HFF-Myc (cell line): Measurements from ENCODE around the gene CYB561D1.

Experiments used
- DNase-seq: peaks from one replicate; pipeline ENCODE4 v3.0.0-alpha.2; 2011; ENCODE audit warnings: low read depth; ENCODE audit errors: extremely low read depth
- H3K4me3 ChIP-seq: replicated peaks from 2 replicates; pipeline ENCODE4 v1.5.1; 2011; ENCODE audit warnings: low read depth, mild to moderate bottlenecking, control low read depth, low read length
- CTCF ChIP-seq: IDR thresholded peaks from 2 replicates; pipeline ENCODE4 v1.5.1; 2012; ENCODE audit warnings: mild to moderate bottlenecking, low read depth, low read length, control low read depth; ENCODE audit errors: missing control alignments

CYB561D1 gene

GRCh38 chr1:109535481-109535880, 41.6 kb downstream of the CYB561D1 start:
- H3K4me3 ChIP-seq: no peak overlapping the region
- no peak for DNase-seq
- TF ChIP-seq CTCF: no peak

GRCh38 chr1:109535971-109536491, 42.1 kb downstream of the CYB561D1 start:
- no peak for TF ChIP-seq CTCF
- H3K4me3 ChIP-seq: no peak overlapping the region
- DNase-seq: no peak

- DNase-seq: no peak
- TF ChIP-seq CTCF: no peak
- H3K4me3 ChIP-seq: no peak overlapping the region
Observed at GRCh38 chr1:109537450-109538178, 43.7 kb downstream of the CYB561D1 start.

- TF ChIP-seq CTCF: no peak
- no peak overlapping the region for H3K4me3 ChIP-seq
- DNase-seq: no peak
Observed at GRCh38 chr1:109538827-109539555, 45.1 kb downstream of the CYB561D1 start.

GRCh38 chr1:109539676-109540075, 45.8 kb downstream of the CYB561D1 start, which contains the start of gene GPR61:
Gene GPR61 (plus strand): TSS chr1:109539872. CDS start chr1:109543023, 3,151 bp downstream.
- TF ChIP-seq CTCF: no peak
- H3K4me3 ChIP-seq: no peak within 1 kb of the TSS
- no peak for DNase-seq

GRCh38 chr1:109541102-109541501, 47.2 kb downstream of the CYB561D1 start:
- TF ChIP-seq CTCF: no peak
- H3K4me3 ChIP-seq: no peak overlapping the region
- no peak for DNase-seq
